Panc1 (cell line): ENCODE measurements around the gene PMS2. TPM values are rescaled to one million over a fixed set of nuclear protein-coding genes. Genes with fewer than 3 reads are reported as not detected.
"Not testable (repeated sequence)": the region's sequence is repeated elsewhere in the genome, so short reads cannot be mapped to it uniquely, and the experiment has no call there.

ENCODE experiments used
- ATAC-seq: fragments of 200-7000 bp; cut with Tn5 transposase; 2 replicates; pipeline ENCODE4 v1.9.1; 2020; ENCODE audit warnings: mild to moderate bottlenecking, moderate library complexity
- BruUV-seq: library from RNA; stranded (reverse); fragments of 400-500 nt; replicated peaks from 2 replicates; lab custom pipeline; 2021; lab: Mats Ljungman, UMichigan
- CTCF ChIA-PET: fragments of 300-600 bp; sonication (Branson Sonifier 250); formaldehyde crosslinking; loops from one replicate; lab custom pipeline; 2022; ENCODE audit warnings: antibody characterized with exemption; lab: Charles Lee
- POLR2A ChIA-PET: fragments of 300-600 bp; sonication (Branson Sonifier 250); formaldehyde crosslinking; loops from one replicate; lab custom pipeline; 2022; ENCODE audit warnings: antibody characterized with exemption; lab: Charles Lee
- DNase-seq: peaks from one replicate; pipeline ENCODE4 v3.0.0-alpha.2; 2010; ENCODE audit warnings: low read depth, low spot score
- H3K27ac ChIP-seq: 2 replicates; pipeline ENCODE4 v1.5.1; 2011; ENCODE audit warnings: mild to moderate bottlenecking, low read length, inconsistent platforms
- H3K27me3 ChIP-seq: fragments of 200-500 bp; sonication (Bioruptor generic); 2 replicates; pipeline ENCODE4 v1.6.0; 2014; ENCODE audit warnings: low read length, inconsistent platforms; ENCODE audit not compliant: control insufficient read depth, insufficient read depth
- H3K36me3 ChIP-seq: fragments of 200-500 bp; sonication (Bioruptor generic); 2 replicates; pipeline ENCODE4 v1.5.1; 2014; ENCODE audit warnings: inconsistent platforms, mild to moderate bottlenecking, low read length, moderate library complexity; ENCODE audit not compliant: control insufficient read depth, insufficient read depth
- H3K4me1 ChIP-seq: 2 replicates; pipeline ENCODE4 v1.5.1; 2011; ENCODE audit warnings: inconsistent platforms, mild to moderate bottlenecking, low read length, moderate library complexity; ENCODE audit not compliant: control insufficient read depth, insufficient read depth
- H3K4me3 ChIP-seq, 2 experiments: 2 replicates each; pipeline ENCODE4 v1.5.1; 2011 to 2012; ENCODE audit warnings: low read depth in 2 of 2, low read length in 2 of 2, mild to moderate bottlenecking in 2 of 2, inconsistent platforms in 1 of 2, moderate library complexity in 1 of 2
- H3K9me3 ChIP-seq: fragments of 200-500 bp; sonication (Bioruptor generic); 2 replicates; pipeline ENCODE4 v1.5.1; 2014; ENCODE audit warnings: low read depth, mild to moderate bottlenecking, inconsistent platforms, low read length, moderate library complexity; ENCODE audit not compliant: control insufficient read depth, insufficient read depth
- CTCF ChIP-seq: fragments of 450-650 bp; IDR thresholded peaks from 2 replicates; pipeline ENCODE4 v1.5.1; 2017; ENCODE audit warnings: mild to moderate bottlenecking
- in situ Hi-C: cut with HindIII; loops from 2 replicates; pipeline ENCODE4 v1.10.0; 2016; ENCODE audit warnings: low sequenced_read_pairs, low pct_unique_long_range_greater_than_20kb
- intact Hi-C: fragments of 100-400 bp; cut with micrococcal nuclease; formaldehyde crosslinking; loops from one replicate; pipeline ENCODE4 v1.10.0; 2022; ENCODE audit not compliant: unreplicated experiment
- total RNA-seq: library from RNA; stranded (reverse); gene quantifications from one replicate; pipeline ENCODE4 v1.2.1, GENCODE V29; 2021; ENCODE audit not compliant: unreplicated experiment

The PMS2 gene
- total RNA-seq, 1 experiment from 2014 or later: 40.2 TPM

- ATAC-seq (peak; percentile 85), DNase-seq (no peak)
- BruUV-seq: no TSS peak
- CTCF ChIA-PET: interaction anchor here (0.6 to 1.2 kb wide), 11 partner anchors 10 to 909 kb away, joined by 3 to 7 read pairs (median 3); no protein-coding TSS in a partner anchor
- H3K4me3 ChIP-seq: no peak overlapping the region
- TF ChIP-seq CTCF: no peak; the same call in 1 of the 2 replicates
- in situ Hi-C loops (no loop called here), intact Hi-C loops (no loop called here)
- peaks cover 16% of the 10 kb centered on the region for H3K36me3 ChIP-seq
- POLR2A ChIA-PET: interaction anchor here (0.6 kb wide), 1 partner anchor 442 kb away, joined by 4 read pairs; no protein-coding TSS in a partner anchor
- H3K9me3 ChIP-seq: no peaks in the 10 kb centered on the region
- H3K4me1 ChIP-seq: peaks cover 5% of the 10 kb centered on the region
- H3K27ac ChIP-seq: no peak overlapping the region
- no peaks in the 10 kb centered on the region for H3K27me3 ChIP-seq
Observed at GRCh38 chr7:5997210-5997808, 11.5 kb downstream of the PMS2 start.

- H3K36me3 ChIP-seq: peaks cover 14% of the 10 kb centered on the region
- H3K9me3 ChIP-seq, POLR2A ChIA-PET, H3K4me3 ChIP-seq, DNase-seq, in situ Hi-C loops, H3K27ac ChIP-seq, H3K27me3 ChIP-seq, ATAC-seq, H3K4me1 ChIP-seq, CTCF ChIA-PET, intact Hi-C loops: not testable (repeated sequence)
- TSS peak; percentile 77 for BruUV-seq
Observed at GRCh38 chr7:5987061-5987460, 21.8 kb downstream of the PMS2 start.

- peak; percentile 35; the same call in 1 of the 2 replicates for ATAC-seq
- H3K27me3 ChIP-seq, H3K27ac ChIP-seq, H3K4me3 ChIP-seq, CTCF ChIA-PET, H3K9me3 ChIP-seq, intact Hi-C loops, DNase-seq, H3K4me1 ChIP-seq, H3K36me3 ChIP-seq, POLR2A ChIA-PET, in situ Hi-C loops: not testable (repeated sequence)
- TSS peak; percentile 76 for BruUV-seq
Observed at GRCh38 chr7:5979680-5980314, 29.1 kb downstream of the PMS2 start.

DNA sequence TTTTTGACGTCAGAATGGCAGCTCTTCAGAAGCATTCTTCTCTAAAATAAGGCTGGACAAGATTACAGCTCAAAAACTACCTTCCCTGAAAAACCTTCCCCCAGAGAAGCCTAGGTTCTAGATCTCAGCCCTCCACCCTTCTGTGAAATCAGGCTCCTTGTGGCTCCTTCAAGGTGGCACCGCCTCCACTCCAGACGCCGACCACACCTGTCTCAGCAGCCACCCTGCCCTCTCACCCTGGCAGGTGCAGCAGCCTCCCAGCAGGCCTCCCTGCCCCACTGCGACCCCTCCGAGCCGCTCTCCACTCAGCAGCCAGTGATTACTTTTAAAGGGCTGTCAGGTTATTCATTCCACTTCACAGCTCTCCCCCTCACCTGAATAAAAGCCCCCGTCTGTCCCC lies 35.3 kb downstream of the PMS2 start:
- ATAC-seq, CTCF ChIA-PET, H3K9me3 ChIP-seq, POLR2A ChIA-PET, DNase-seq, in situ Hi-C loops, H3K36me3 ChIP-seq, H3K4me3 ChIP-seq, intact Hi-C loops, H3K27me3 ChIP-seq, H3K4me1 ChIP-seq, H3K27ac ChIP-seq: not testable (repeated sequence)
- TSS peak; percentile 85 for BruUV-seq

DNA sequence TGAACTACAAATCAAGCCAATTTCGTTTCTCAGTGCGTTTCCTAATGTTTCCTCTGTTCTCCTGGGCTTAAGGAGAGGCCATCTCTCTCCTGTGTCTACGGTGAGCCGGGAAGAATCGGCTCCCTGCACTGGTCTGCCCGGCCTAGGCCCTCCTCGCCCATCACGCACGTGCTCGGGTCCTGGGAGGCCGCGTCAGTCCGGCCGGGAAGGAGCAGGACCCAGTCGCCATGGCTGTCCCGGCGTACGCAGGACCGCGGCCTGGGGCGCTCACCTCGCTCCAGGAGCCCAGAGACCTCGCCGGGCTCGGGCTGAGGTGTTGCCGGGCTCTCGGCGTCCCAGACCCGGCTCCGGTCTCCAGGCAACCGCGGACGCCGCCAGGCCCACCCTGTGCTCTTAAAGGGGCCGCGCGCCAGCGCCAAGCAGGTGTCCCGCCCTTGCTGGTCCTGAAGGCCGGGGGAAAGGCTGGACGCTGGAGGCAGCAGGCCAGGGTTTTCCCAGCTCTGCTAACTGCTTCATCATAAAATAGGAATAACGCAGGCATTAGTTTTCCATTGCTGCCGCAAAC lies 38.4 kb downstream of the PMS2 start, which contains the start of gene RSPH10B:
Gene RSPH10B (minus strand): TSS at position 343 of the 565 bp plus-strand sequence. CDS start 3,573 bp downstream, outside the sequence.
- H3K4me3 ChIP-seq, H3K36me3 ChIP-seq, intact Hi-C loops, CTCF ChIA-PET, BruUV-seq, POLR2A ChIA-PET, H3K27ac ChIP-seq, H3K4me1 ChIP-seq, in situ Hi-C loops, DNase-seq, H3K27me3 ChIP-seq, H3K9me3 ChIP-seq: not testable (repeated sequence)
- ATAC-seq: peak; percentile 79

- H3K27me3 ChIP-seq, H3K36me3 ChIP-seq, H3K9me3 ChIP-seq, BruUV-seq, H3K27ac ChIP-seq, CTCF ChIA-PET, intact Hi-C loops, in situ Hi-C loops, DNase-seq, ATAC-seq, H3K4me1 ChIP-seq, POLR2A ChIA-PET, H3K4me3 ChIP-seq: not testable (repeated sequence)
Observed at GRCh38 chr7:5963810-5964209, 45.0 kb downstream of the PMS2 start.
